DMS153 treated with DMSO at 0.1 percent for 48 hours (cell line): ENCODE data around the gene USP20.
"Not testable (repeated sequence)": the region's sequence is repeated elsewhere in the genome, so short reads cannot be mapped to it uniquely, and the experiment has no call there.

Experiments
- DNase-seq: peaks from one replicate; lab custom pipeline; 2025; ENCODE audit not compliant: unreplicated experiment; lab: John Stamatoyannopoulos, UW

Gene USP20

DNA sequence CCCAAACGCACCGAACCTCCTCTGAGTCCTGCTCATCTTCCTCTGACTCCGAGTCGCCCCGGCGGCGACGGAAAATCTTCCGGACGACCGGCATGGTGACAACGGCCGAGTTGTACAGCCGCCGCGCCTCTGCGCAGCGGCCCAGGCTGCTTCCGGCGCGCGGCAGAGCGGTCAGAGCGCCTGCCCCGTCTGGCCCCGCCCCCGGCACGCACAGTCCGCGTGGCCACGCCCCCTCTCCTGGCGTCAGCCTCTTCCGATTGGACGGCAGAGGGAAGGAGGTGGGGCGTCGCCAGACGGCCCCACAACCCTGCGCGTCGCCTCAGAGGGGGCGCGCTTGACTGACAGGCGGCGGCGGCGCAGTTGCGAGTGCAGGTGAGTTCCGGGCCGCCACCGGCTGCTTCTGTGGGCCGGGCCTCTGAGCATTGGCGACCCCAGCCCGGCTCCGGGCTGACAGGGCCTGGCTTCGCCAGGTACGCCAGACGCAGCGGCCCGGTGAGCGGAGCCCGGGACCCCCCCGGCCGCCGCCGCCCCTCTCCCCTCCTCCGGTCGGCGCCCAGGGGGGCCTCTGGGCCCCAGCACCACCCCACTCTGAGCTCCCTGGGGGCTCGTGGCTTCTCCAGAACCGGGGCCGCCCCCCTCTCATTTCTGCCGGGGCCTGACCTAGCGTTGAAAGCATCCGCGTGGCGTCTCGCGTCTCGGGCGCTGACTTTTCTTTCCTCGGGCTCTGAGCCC lies at the start of gene USP20, which contains the start of gene C9orf78:
Gene USP20, plus strand, starts transcription at position 331 of the 732 bp plus-strand sequence. CDS start 17,098 bp downstream, outside the sequence.
Gene C9orf78, minus strand, starts transcription at position 148 of the 732 bp plus-strand sequence. Its CDS starts 54 bp downstream, at position 94.
- peak; percentile 94 for DNase-seq

DNA sequence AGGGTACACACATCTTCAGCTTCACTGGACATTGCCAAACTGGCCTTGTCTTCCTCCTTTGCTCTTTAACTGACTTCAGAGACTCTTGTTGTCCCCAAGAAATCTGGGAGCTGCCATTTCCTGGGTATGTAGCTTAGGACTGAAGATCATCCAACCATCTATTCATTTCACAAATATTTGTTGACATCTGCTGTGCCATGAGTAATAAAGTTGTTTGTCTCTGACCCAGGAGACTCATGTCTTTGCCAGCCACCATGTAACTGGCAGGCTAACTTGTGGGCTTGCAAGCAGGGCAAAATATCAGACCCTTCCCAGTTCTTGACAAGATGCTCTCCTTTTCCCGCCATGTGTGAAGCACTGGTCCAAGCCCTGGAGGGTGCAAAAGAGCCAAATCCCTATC lies 49.4 kb upstream of the USP20 start:
- DNase-seq = no peak

DNA sequence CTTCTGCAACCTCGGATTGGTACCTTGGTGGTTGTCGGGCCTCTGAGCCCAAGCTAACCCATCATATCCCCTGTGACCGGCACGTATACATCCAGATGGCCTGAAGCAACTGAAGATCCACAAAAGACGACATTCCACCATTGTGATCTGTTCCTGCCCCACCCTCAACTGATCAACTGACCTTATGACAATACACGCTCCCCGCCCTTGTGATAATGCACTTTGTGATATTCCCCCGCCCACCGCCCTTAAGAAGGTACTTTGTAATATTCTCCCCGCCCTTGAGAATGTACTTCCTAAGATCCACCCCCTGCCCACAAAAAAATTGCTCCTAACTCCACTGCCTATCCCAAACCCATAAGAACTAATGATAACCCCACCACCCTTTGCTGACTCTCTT lies 48.8 kb upstream of the USP20 start:
- no peak for DNase-seq

DNA sequence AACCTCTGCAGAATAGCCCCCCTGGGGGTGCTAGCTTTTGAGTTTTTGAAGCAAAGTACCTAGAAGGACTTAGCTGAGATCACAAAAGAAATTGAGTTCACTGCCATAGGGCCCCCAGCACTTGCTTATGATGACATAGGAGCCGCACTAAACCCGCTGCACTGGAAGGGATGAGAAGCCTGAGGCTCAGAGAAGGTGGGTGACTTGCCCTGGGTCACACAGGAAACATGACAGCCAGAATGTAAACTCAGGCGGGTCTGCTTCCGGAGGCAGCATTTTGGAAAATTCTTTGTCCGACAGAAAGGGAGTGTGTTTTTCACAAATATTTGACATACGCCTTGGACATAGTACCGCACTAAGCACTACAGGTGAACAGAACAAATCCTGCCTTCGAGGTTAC lies 40.7 kb upstream of the USP20 start:
- no peak for DNase-seq

DNA sequence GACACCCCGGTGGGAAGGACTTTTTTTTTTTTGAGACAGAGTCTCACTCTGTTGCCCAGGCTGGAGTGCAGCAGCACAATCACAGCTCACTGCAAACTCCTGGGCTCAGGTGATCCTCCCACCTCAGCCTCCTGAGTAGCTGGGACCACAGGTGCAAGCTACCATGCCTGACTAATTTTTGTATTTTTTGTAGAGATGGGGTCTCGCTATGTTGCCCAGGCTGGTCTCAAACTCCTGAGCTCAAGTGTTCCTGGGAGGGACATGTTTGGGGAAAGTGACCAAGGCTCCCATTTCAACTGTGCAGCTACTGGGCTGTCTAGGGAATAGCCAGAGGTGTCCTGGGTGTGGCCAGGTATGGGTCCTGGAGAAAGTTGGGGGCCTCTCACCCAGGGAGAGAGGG lies 39.2 kb upstream of the USP20 start:
- not testable (repeated sequence) for DNase-seq

DNA sequence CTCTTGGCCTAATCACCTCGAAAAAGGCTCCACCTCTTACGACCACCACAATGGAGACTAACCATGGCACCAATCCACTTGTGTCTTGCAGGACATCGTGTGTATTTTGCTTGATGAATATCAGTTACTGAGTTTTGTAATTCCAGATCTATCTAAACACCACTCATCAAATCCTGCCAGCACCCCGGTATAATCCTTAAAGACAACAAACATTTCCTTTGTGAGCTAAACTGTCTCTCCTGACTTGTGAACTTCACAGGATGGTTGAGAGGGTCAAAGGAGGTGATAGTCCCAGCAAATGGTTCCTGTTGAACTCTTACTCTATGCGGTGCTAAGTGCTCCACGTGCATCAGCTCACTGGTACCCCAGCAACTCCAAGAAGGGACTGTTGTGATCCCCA lies 36.3 kb upstream of the USP20 start:
- DNase-seq = no peak

DNA sequence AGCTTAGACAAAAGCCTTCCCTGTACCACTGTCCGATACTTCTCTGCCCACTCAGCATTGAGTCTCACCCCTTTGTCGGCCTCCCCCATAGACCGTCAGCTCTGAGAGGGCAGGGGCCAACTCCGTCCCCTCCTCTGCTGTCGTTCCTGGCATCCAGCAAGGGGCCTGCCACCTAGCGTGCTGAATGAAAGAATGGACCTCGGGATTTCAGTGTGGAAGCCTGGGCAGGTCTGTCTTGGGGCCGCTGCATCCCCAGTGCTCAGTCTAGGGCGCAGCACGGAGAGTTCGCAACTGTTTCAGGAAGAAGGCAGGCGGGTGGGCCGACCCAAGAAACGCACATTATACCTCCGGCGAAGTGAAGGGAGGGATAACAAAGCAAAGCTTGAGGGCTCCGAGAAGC lies 33.8 kb upstream of the USP20 start:
- no peak for DNase-seq

DNA sequence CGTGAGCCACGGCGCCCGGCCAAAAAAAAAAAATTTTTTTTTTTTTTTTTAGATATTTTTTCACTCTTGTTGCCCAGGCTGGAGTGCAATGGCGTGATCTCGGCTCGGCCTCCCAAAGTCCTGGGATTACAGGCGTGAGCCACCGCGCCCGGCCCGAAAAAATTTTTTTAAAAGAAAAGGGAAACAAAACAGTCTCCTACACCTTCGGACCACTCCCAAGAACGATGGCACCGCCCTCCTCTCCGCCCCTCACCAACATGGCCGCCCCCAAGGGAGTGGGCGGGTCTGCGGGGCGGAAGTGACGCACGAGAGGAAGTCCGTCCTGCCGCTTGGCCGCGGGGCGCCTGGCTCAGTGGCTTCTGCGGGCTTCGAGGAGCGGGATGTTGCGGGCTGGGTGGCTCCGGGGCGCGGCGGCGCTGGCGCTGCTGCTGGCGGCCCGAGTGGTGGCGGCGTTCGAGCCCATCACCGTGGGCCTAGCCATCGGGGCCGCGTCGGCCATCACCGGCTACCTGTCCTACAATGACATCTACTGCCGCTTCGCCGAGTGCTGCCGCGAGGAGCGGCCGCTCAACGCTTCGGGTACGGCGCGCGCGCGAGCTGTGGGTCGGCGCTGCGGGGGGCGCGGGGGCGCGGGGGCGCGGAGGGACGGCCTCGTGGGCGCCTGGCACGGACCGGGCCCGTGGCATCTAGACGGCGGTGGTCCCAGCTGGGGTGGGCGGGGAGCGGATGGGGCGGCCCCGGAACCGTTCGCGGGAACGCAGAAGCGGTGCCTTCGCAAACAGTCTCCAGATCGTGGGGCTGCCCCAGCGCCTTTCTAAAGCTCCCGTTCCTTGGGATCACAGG lies 32.2 kb upstream of the USP20 start, which contains the start of gene TOR1B:
Gene TOR1B, plus strand, starts transcription at position 352 of the 843 bp plus-strand sequence. Its CDS starts 29 bp downstream, at position 381.
- DNase-seq = peak; percentile 82

DNA sequence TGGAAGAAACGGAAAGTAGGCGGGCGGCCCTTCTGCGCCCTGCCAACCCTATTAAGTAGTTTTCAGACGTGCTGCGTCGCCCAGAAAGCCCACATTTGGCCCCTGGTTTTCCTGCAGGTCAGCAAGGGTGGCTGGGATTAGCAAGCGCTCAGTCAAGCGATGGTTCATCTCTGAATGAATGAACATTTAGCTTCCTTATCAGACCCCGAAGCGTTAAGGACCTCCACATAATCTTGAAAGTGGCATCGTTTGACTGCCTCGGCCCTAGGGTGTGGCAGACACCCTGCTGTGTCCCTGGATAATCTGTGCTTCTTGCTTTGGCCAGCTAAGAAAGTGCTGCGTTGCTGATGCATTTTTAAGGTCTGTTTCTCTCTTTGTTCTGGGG lies 31.6 kb upstream of the USP20 start:
- DNase-seq = no peak

DNA sequence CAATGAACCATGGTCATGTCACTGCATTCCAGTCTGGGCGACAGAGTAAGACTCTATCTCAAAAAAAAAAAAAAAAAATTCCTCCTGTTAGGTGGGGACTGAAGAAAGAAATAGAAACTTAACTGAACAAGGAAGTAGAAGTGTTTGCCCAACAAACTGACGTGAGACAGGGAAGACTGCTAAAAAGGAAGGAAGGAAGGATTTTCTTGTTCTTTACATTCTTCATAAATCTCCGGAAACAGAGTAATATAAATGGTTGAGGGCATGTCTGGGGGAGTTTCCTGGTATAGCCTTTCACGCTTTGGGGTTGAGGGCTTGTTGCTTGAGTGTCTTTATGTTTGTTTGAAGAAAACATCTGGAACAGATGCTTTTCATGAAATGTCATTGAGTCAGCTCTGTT lies 29.2 kb upstream of the USP20 start:
- no peak for DNase-seq

DNA sequence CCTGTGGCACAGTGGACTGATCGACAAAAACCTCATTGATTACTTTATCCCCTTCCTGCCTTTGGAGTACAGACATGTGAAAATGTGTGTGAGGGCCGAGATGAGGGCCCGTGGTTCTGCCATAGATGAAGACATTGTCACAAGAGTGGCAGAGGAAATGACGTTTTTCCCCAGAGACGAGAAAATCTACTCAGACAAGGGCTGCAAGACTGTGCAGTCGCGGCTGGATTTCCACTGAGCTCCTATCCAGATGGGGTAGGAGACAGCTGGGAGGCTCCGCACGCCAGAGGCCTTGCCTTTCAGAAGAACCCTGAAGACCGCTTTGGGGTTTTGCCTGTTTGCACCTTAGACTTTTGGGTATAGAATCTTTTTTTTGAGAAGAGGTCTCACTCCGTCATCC lies 25.9 kb upstream of the USP20 start:
- no peak for DNase-seq

DNA sequence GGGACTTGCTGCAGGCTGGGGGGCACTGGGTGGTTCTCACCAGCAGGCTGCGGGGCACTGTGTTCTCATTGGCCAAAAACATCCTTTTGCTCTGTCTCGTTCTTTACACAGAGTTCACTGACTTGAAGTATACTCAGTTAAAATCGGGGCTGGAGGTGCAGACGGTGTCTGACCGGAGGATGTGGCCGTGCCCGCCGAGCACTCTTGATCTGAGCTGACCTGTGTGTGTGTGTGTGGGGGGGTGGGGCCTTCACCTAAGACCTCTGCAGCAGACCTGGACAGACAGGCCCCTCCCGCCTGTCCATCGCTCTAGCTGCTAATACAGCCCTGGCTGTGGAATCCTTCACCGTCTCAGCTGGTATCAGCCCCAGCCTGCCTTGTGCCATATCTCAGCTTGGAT lies 25.1 kb upstream of the USP20 start:
- no peak for DNase-seq

DNA sequence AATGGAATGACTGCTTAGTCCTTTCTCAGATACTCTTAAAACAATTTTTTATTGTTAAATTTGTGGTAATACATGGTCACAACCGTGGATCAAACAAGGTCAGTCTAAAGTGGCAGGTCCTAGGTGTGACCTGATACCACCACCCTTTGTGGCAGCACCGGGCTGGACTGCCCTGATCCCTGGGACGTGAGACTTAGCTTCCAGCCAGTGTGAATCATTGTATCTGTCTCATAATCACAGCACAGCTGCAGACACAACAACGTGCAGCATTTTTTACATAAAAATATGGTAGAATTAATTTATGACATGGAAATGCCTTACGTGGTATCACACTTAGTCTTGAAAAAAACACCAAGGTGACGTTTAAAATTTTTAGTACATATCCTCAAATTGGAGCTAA lies 24.5 kb upstream of the USP20 start:
- no peak for DNase-seq

DNA sequence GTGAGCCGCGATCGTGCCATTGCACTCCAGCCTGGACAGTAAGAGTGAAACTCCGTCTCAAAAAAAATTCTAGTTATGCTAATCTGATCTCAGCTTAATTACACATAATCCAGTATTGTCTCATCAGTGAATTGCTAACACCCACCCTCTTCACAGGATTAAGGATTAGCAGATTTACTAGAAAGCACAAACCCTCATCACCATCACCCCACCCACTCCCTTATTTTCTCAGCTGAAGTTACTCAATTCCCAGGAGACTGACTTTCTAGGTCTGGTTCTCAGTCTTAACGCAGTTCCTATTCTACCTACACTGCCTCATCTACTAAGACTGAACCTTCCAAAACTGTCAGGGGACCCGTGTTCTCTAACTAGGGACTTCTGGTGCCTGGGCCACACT lies 23.3 kb upstream of the USP20 start:
- DNase-seq = no peak

DNA sequence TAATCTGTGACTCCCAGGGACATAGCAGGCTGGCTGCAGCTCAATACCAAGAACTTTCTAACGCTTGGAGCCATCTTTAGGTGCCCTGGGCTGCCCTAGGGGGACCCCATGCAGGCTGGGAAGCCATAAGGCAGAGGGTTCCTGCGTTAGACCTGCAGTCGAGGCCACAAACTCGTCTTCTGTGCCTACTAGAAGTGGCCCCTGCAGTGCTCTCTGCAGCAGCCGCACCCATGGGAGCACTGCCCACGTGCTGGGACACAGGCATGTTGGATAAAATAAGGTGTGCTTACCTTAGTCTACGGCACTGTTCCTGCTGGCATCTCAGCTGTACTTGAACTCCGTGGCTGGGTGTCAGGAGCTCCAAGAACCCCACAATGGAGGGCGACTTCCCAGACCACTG lies 22.9 kb upstream of the USP20 start:
- no peak for DNase-seq

DNA sequence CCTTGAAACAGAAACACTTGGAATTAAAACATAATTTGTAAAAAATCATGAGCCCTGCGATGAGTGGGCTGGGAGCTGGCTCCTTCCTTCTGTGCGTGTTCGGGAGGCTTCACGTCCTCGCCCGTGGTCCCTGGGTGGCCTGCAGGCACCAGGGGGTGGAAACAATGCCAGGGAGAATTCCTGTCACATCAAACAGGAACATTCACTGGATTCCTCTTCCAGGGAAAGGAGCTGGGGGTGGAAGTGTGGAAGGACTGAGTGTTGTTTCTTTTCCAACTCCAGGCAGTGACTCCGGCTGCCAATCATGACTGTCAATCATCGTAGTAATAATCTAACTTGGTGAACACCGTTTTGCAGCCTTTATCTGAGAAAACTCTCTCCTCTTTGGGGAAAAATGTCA lies 21.6 kb upstream of the USP20 start:
- DNase-seq = no peak

DNA sequence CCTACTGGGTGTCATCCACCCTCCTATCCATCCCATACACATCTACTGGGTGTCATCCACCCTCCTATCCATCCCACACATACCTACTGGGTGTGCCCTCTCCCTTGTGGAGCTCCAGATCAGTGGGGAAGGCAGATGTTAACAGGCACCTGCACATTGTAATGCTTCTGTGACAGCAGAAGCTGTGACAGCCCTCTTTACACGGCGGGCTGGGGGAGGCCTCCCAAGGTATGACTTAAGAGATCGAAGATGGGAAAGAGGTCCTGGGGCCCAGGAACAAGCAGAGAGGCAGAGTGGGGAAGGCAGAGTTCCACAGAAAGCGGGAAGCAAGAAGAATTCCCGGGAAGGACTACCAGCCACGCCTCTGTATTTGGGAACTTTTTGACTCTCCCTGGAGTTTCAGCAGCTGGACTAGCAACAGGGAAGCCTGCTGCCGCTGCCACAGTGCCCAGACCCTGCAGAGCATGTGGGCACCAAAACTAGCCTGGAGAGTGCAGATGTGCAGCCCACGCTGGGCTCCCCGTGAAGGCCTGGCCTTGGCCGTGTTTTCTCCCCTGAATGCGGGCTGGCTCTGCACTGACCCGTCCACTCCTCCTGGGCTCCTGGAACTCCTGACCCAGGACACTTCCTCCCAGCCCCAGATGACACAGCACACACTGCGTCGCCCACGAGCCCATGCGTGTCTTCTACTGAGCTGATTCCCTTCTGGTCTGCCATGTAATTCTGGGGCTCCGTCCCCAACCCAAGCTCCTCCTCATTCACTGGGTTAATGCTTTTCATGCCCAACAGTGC lies 20.6 kb upstream of the USP20 start:
- DNase-seq = no peak

DNA sequence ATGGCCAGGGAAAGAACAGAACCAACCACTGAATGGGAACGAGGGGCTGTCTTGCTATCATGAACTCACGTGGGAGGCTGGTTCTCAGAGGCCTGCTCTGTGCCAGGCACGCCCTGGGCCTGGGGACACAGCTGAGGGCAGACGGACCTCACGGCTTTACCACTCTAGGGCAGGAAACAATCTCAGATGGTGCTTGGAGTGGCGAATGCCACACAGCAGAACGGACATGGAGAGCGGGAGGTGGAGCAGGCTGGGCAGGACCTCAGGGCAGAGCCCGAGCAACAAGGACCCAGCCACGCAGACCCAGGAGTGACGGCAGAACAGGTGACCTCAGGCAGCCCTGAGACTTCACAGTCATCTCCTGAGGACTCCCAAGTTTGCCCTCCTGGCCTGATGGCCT lies 20.0 kb upstream of the USP20 start:
- no peak for DNase-seq

DNA sequence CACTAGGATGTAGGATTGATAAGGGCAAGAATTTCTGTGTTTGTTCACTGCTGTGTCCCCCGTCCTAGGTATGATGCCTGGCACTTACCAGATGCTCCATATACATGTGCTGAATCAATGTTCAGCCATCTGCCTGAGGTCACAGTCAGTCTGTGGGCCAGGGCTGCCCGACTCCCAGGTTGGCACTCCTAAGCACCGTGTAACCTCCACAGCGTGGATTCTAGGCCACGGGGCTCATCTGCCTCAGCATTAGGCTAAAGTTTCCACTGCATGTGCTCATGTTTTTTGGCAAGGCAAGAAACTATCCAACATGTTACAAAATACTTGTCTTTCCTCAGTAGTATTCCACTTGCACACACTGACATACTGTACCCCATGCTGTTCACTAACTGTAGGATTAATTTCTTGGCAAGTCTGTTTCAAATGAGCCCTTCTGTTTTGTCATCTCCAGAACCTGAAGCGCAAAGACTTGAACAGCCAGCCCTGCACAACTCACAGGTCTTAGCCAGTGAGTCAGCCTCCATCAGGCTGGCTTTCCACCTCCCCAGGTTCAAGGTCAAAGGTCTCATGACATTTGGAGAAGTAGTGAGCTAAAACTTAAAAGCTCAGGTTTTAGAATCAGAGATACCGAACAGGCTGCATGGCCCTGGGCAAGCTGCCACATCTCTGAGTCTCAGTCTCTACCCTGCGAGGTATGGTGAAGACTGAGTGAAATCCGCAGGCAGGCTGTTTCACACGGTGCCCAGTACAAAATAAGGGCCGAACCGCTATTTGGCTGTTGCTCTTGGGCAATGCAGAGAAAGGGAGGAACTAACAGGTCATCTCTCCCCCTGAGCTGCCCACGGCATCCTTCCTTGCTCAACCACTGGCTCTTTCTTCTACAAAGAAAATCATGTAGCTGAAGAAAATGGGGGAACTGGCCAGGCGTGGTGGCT lies 18.5 kb upstream of the USP20 start:
- no peak for DNase-seq

DNA sequence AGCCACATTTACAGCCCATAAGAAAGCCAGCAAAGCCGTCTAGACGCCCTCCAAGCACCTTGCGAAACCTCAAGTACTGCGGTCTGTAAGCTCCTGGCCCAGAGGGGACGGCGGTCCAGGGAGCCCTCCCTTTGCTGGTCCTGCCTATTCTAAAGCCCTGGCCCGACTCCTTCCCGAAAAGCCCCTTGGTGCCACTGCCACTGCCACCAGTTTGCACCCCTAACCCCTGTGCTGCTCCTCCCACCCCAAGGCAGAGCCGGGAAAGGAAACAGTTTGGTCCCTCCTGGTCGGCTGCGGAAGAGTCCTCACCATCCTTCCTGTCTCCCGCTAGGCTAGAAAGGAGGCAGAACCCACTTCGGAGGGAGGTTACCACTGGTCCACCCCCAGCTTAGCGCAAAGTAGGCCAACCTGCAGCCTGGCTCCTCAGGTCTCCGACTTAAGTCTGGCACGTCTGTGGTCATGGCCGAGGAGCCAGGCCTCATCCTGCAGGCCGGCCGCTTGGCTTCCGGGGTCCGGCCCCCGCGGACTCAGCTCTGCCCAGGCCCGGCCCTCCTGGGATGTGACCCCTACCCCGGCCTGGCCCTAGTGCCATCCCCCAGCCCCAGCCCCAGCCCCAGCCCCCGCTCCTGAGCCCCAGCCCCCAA lies 12.2 kb upstream of the USP20 start:
- DNase-seq = no peak
